GM19240 (cell line): ENCODE data around the gene CIAPIN1.
"Not testable (repeated sequence)": the region's sequence is repeated elsewhere in the genome, so short reads cannot be mapped to it uniquely, and the experiment has no call there.

Source experiments
- DNase-seq: peaks from one replicate; pipeline ENCODE4 v3.0.0; 2011; ENCODE audit warnings: low spot score; ENCODE audit not compliant: insufficient read length

CIAPIN1 gene

DNA sequence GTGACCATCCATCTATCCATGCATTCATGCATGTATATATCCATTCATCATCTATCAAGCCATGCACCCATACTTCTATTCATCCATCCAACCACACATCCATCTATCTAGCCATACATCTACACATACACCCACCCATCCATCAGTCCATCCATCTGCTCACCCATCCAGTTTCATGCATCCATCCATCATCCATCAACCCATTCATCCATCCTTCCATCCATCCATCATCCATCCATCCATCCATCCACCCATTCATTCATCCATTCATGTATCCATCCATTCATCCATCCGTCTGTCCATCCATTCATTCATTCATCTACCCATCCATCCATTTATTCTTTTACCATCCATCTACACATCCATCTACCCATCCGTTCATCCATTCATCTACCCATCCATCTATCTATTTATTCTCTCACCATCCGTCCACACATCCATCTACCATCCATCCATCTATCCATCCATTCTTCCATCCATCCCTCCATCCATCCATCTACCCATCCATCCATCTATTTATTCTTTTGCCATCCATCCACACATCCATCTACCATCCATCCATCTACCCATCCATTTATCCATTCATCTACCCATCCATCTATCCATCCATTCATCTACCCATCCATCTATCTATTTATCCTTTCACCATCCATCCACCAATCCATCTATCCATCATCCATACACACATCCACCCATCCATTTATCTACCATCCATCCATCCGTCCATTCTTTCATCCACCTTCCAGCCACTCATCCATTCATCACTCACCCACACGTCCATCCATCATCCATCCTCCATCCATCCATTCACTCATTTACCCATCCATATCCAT is 39.4 kb downstream of the CIAPIN1 start:
- DNase-seq: no peak

DNA sequence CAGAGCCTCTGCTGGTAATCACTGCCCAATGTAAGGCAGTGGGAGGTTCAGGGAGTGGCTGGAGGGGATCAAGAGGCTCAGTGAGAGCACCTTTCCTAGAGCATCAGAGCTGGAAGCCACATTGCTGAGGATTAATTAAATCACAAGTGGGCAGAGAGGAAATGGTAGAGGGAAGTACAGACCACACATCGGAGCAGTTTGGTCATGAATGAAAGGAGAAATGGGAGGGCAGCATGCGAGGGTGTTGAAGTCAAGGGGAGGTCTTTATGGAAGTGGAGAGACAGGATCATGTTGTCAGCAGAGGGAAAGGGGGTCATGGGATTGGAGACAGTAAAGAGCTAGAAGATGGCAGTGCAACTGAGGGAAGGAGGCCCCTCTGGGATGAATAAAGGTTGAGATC is 40.3 kb downstream of the CIAPIN1 start:
- DNase-seq: no peak

DNA sequence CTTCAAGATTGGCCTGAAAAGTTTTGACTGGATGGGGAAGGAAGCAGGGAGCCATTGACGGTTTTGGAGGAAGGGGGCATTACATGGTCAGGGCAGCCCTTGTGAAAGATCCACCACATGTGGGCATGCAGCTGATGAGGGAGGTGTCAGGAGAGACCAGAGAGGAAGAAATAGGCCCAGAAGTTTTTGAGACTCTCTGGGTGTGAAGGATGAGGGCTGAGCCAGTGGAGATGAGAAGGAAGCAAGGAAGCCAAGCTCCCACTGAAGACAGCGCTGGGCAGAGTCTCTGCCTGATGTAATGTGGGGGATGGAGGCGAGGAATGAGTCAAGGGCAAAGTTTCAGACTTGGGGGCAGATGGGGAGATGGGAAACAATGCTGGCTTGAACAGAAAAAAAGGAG is 42.1 kb downstream of the CIAPIN1 start:
- no peak for DNase-seq

DNA sequence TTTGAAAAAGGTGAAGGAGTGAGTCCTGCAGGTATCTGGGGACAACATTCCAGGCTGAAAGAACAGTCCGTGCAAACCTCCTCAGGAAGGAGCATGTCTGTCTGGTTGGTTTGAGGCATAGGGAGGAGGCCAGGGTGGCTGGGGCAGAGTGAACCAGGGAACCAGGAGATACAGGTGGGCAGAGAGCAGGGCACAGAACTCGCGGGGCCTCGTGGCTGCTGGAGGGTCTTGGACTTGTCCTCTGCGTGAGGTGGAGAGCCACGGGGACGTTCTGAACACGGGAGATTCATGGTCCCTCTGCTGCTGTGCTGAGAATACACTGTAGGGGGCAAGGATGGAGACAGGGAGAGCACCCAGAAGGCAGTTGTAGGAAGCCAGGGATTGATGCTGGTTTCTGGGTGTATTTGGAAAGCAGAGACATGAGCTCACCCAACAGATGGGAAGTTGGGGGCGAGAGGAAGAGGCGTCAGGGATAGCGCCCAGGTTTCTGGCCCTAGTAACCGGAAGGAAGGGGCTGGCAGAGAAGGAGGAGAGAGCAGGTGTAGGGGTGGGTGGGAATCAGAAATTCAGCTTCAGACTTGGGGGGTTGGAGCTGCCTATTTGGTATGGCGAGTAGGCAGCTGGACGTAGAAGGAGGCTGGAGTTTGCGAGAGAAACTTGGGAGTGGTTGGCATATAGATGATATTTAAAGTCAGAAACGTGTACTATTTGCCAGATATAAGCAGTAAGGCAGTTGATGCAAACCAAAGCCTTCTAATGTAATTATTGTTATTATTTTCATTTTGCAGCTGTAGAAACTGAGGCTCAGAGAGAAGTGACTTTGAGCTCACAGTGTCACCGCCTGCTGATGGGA is 43.0 kb downstream of the CIAPIN1 start, which contains the start of gene CCL17:
Gene CCL17, plus strand, starts transcription at position 803 of the 853 bp plus-strand sequence. CDS start 9,166 bp downstream, outside the sequence.
- DNase-seq: no peak

DNA sequence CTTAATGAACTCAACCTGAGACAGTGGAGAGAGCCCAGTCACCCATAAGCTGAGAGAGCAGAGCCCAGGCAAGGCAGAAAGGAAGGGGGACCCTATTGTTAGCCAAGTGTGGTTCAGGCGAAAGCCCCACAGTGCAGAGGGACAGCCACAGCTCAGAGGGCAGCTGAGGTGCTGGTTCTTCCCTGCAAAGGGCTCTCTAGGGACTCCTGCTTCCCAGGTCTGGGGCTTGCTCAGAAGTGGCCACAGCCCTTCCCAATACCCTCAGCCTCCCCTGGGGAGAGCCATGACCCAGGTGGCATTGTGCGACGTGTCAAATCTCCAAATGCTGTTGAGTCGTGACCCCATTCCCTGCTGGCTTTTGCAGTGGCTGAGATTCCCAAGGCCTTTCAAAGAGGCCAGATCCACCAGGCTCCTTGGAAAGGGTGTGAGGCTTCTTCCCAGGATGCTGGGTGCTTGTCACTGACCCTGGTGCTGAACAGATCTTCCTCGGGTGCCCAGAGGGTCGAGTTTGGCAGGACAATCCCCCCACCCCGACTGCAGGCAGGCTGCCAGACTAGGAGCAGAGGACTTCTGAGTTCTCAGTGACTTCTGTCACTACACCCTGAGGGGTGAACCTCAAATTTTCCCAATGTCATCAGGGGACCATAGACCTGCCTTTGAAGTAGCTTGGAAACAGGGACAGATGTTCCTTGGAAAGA is 45.1 kb downstream of the CIAPIN1 start:
- DNase-seq: no peak

DNA sequence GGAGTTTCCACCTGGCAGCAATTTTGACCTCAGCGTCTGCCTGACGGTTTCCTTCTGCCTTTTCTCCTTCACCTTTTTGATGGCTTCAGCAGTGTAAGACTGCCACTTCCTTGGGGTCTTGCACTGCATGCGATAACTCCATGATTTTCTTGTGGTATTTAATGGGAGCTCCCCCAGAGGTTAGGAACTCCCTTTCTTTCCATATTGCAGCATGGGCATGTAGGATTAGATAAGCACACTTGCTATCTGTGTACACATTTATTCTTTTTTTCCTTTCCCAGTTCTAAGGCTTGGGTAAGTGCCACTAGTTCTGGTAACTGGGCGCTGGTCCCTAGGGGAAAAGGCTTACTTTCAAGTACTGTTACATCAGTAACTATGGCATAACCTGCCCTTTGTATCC is 49.7 kb downstream of the CIAPIN1 start:
- DNase-seq: not testable (repeated sequence)

DNA sequence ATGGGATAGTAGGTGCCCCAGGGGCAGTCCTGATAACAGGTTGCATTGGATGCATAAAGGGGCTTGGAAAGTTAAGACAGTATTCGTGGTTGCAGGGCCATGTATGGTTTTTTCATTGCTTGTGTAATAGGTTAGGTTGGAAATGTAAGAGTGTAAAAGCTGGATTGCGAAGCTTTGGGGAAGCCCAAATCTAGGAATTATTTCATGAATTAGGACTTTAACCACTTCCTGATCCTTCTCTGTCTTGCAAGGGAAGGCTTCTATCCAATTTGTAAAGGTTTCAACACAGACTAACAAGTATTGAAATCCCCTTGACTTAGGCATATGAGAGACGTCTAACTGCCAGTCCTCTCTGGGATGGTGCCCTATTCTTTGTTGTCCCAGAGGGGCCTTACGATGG is 50.4 kb downstream of the CIAPIN1 start:
- DNase-seq: no peak

DNA sequence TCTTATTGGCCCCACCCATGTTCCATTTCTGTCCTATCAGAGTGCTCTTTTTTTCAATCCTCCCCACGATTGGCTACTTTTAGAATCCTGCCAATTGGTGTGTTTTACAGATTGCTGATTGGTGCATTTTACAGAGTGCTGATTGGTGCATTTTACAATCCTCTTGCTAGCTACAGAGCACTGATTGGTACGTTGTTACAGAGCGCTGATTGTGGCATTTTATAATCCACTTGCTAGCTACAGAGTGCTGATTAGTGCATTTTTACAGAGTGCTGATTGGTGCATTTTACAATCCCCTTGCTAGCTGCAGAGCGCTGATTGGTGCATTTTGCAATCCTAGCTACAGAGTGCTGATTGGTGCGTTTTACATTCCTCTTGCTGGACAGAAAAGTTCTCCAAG is 52.2 kb downstream of the CIAPIN1 start:
- DNase-seq: no peak

DNA sequence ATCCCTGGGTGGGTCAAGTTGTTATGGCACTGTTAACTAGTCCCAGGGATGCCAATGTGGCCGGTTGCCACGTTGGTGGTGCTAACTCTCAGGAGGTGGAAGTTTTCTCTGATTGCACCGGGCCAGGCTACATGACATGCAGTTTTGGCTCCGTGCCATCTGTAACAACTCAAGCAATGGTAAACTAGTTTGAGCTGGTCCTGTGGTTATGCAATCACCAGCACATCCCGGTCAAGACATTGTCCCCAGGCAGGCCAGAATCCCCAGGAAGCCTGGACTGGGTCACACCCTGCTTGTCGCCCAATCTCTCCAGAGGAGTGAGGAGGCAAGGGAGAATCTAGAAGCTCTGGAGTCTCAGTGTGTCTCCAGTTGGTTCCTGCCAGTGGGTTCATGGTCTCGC is 52.7 kb downstream of the CIAPIN1 start:
- no peak for DNase-seq

DNA sequence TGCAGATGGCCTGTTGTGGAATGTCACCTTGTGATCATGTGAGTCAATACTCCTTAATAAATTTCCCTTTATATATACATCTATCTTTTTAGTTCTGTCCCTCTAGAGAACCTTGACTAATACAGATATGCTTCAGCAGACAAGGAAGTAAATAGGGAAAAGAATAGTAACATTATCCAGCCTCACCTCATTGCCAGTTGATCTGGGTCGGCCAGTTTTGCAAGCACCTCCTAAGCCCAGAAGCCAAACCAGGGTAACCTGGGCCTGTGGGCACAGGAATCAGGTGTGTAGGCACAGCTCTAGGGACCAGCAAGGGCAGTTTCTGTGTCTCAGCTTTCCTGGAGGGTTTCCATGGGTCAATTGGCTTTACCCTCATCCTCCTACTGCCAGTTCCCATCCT is 54.5 kb downstream of the CIAPIN1 start:
- DNase-seq: no peak

DNA sequence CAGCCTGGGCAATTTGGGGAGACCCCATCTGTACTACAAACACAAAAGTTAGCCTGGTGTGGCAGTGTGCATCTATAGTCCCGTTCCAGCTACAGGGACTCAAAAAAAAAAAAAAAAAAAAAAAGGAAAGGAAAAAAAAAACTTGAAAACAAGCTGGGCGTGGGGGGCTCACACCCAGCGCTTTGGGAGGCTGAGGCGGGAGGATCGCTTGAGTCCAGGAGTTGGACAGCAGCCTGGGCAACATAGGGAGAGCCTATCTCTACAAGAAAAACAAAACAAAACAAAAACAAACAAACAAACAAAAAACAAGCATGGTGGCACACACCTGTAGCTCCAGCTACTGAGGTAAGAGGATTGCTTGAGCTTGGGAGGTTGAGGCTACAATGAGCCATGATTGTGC is 55.5 kb downstream of the CIAPIN1 start:
- no peak for DNase-seq

DNA sequence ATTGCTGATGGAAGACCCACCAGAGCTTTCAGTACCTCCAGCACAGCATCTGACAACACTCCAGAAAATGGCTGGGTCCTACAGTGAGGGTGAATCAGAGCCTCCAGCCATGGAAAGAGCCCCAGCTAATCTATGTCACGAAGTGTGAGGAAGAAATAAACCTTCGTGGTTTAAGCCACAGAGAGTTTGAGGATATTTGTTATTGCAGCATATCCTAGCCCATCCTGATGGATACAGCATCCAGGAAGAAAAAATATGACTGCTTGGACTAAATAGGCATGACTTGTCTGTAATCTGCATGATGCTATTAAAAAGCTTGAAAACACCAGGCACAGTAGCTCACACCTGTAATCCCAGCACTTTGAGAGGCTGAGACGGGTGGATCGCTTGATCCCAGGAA is 55.9 kb downstream of the CIAPIN1 start:
- DNase-seq: no peak

DNA sequence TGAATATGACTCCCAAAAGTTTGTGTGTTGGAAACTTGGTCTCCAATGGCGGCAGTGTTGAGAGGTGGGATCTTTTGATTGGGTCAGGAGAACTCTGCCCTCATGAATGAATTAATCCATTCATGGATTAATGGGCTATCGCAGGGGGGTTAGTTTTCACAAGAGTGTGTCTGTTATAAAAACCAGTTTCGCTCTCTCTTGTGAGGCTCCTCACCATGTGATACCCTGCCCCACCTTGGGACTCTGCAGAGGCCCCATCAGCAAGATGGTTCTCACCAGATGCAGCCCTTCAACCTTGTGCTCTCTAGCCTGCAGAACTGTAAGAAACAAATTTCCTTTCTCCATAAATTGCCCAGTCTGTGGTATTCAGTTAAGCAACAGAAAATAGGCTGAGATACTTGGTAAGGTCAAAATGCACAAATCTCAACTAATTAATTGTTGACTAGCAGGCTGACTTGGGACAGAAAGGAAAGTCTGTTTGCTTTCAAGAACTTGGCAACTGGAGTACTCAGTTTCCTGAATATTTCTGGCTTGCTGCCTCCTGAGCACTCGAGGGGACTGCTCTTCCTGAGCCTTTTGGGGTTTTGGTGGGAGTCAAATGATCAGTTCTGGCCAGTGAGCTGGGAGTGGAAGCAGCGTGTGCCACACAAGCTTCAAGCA is 56.4 kb downstream of the CIAPIN1 start:
- DNase-seq: no peak

DNA sequence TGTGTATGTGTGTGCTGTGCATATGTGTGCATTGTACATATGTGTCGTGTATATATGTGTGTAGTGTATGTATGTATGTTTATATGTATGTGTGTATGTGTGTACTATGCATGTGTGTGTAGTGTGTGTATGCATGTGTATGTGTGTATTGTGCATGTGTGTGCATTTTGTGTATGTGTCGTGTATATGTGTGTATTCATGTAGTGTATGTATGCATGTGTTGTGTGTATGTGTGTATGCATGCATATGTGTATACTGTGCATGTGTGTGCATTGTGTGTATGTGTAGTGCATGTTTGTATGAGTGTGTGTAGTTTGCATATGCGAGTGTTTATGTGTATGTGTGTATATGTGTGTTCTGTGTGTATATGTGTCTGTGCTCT is 58.1 kb downstream of the CIAPIN1 start:
- no peak for DNase-seq

DNA sequence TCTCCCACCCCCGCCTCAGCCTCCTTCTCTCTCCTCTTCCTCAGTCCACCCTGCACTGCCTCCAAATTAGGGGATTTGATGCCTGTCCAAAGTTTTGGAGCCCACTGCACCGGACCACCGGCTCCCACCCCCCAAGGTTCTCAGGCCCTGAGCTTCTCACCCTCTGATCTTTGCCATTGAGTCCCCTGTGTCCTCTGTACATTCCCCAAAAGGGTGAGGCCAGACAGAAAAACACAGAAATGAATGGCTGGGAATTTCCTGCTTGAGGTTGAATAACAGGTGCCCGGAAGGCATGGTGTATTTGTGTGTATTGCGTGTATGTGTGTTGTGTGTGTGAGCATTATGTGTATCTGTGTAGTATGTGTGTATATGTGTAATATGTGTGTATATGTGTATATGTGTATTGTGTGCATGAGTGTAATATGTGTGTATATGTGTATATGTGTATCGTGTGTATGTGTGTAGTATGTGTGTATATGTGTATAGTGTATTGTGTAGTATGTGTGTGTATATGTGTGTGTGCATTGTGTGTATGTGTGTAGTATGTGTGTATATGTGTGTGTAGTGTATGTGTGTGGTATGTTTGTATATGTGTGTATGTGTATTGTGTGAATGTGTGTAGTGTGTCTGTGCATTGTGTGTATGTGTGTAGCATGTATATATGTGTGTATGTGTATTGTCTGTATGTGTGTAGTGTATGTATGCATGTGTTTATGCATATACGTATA is 58.7 kb downstream of the CIAPIN1 start:
- no peak for DNase-seq

DNA sequence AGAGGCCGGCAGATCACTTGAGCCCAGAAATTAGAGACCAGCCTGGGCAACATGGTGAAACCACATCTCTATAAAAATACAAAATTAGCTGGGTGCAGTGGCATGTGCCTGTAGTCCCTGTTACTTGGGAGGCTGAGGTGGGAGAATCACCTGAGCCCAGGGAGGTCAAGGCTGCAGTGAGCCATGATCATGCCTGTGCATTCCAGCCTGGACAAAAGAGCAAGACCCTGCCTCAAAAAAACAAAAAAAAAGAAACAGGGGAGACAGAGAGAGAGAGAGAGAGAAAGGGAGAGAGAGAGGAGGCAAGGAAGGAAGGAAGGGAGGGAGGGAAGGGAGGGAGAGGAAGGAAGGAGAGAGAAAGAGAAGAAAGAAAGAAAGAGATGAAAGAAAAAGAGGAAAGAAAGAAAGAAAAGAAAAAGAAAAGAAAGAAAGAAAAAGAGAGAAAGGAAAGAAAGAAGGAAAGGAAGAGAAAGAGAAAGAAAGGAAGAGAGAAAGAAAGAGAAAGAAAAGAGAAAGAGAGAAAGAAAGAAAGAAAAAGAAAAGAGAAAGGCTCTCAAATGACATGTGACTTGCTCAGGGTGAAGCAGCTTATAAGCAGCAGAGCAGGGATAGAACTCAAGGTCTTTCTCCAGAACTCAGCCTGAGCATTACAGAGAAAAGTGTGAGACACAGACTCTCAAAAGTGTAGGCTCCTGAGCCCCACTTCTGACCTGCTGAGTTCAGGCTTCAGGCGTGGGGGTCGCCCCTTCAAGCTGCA is 59.4 kb downstream of the CIAPIN1 start:
- DNase-seq: no peak

DNA sequence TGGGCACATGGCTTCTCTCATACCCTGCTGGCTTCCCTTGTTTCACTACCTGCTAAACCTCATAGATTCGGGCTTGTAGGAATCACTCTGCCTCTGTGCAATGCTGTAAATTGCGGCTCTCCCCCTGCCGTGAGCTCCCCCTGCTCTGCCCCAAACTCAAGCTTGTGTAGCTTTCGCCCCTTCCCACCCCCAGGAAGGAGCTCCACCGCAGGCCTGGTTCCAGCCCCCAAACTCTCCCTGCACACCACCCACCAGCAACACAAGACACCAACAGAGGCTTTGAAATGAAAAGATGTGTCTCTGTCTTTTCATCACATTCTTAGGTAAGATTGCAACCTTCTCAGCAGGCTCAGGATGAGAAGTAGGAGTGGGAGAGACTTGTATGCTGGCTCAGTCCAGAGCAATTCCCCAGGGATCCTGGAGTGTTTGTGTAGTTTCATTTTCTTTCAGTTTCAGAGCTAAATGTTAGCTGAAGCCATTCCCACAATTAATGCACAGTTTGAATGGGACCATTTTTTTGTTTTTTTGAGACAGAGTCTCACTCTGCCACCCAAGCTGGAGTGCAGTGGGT is 60.7 kb downstream of the CIAPIN1 start:
- no peak for DNase-seq

DNA sequence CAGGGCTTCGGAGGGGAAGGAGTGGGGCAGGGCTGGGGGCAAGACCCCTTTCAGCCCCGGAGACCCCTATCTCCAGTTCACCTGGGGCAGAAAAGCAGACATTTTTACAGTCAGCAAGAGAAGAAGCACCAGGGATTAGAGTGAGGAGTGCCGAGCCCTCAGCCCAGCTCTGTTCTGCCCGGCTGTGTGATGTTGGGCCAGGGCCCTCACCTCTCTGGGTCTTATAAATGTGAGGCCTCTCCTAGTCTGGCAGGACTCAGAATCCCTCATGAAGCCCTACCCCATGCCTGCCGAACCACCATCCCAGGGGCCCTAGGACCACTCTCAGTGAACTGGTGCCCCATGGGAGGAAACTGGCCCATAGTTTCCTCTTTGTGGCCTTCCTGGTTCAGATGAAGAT is 62.1 kb downstream of the CIAPIN1 start:
- DNase-seq: no peak

DNA sequence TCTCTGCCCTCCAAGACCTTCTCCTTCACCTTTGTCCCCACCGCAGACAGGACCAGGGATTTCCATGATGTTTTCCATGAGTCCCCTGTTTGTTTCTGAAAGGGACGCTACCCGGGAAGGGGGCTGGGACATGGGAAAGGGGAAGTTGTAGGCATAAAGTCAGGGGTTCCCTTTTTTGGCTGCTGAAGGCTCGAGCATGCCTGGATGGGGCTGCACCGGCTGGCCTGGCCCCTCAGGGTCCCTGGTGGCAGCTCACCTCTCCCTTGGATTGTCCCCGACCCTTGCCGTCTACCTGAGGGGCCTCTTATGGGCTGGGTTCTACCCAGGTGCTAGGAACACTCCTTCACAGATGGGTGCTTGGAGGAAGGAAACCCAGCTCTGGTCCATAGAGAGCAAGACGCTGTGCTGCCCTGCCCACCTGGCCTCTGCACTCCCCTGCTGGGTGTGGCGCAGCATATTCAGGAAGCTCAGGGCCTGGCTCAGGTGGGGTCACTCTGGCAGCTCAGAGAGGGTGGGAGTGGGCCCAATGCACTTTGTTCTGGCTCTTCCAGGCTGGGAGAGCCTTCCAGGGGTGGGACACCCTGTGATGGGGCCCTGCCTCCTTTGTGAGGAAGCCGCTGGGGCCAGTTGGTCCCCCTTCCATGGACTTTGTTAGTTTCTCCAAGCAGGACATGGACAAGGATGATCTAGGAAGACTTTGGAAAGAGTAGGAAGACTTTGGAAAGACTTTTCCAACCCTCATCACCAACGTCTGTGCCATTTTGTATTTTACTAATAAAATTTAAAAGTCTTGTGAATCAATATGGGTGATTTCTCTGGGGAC is 62.7 kb downstream of the CIAPIN1 start:
- DNase-seq: no peak
